NB4 (cell line): ENCODE results near the gene SPEG.

ENCODE experiments used
- DNase-seq: peaks from one replicate; pipeline ENCODE4 v3.0.0; 2010; ENCODE audit warnings: low read depth
- H3K4me3 ChIP-seq: one replicate; pipeline ENCODE4 v1.5.1; 2011; ENCODE audit warnings: mild to moderate bottlenecking, low read depth, low read length, moderate library complexity
- CTCF ChIP-seq: IDR thresholded peaks from one replicate; pipeline ENCODE4 v1.5.1; 2012; ENCODE audit warnings: low read depth, low read length
- MAX ChIP-seq: IDR thresholded peaks from 2 replicates; pipeline ENCODE4 v1.6.1; 2011; ENCODE audit warnings: low read depth, low read length
- MYC ChIP-seq: IDR thresholded peaks from 2 replicates; pipeline ENCODE4 v1.6.1; 2011; ENCODE audit warnings: low read depth, low read length
- POLR2A ChIP-seq: IDR thresholded peaks from 2 replicates; pipeline ENCODE4 v1.6.1; 2011; ENCODE audit warnings: mild to moderate bottlenecking; ENCODE audit not compliant: insufficient read length; ENCODE audit errors: extremely low read depth

The SPEG gene

GRCh38 chr2:219524817-219525216 lies 90.2 kb downstream of the SPEG start:
- DNase-seq, result no peak
- no peak overlapping the region for H3K4me3 ChIP-seq
- TF ChIP-seq CTCF (no peak), POLR2A (no peak), MAX (no peak), MYC (no peak)

- no peak for DNase-seq
- TF ChIP-seq POLR2A (no peak), CTCF (no peak)
- no peak overlapping the region for H3K4me3 ChIP-seq
Measured at GRCh38 chr2:219525533-219526232, 91.0 kb downstream of the SPEG start.

- no peak overlapping the region for H3K4me3 ChIP-seq
- TF ChIP-seq MAX (no peak), CTCF (no peak)
- DNase-seq, result no peak
Measured at GRCh38 chr2:219526320-219527075, 91.9 kb downstream of the SPEG start.

GRCh38 chr2:219527076-219527394 lies 92.4 kb downstream of the SPEG start:
- no peak for DNase-seq
- no peak for TF ChIP-seq POLR2A
- TF ChIP-seq MAX, result no peak
- no peak for TF ChIP-seq CTCF

GRCh38 chr2:219527472-219527871 lies 92.8 kb downstream of the SPEG start:
- no peak for DNase-seq
- H3K4me3 ChIP-seq, result no peak overlapping the region
- no peak for TF ChIP-seq CTCF
- TF ChIP-seq MAX, result no peak
- no peak for TF ChIP-seq POLR2A
- TF ChIP-seq MYC, result no peak

More at GRCh38 chr2:219527076-219527394, 92.4 kb downstream of the SPEG start:
- no peak overlapping the region for H3K4me3 ChIP-seq
